ENCODE measurements around the gene NR5A2.

- TF ChIP-seq, protein P1, sequence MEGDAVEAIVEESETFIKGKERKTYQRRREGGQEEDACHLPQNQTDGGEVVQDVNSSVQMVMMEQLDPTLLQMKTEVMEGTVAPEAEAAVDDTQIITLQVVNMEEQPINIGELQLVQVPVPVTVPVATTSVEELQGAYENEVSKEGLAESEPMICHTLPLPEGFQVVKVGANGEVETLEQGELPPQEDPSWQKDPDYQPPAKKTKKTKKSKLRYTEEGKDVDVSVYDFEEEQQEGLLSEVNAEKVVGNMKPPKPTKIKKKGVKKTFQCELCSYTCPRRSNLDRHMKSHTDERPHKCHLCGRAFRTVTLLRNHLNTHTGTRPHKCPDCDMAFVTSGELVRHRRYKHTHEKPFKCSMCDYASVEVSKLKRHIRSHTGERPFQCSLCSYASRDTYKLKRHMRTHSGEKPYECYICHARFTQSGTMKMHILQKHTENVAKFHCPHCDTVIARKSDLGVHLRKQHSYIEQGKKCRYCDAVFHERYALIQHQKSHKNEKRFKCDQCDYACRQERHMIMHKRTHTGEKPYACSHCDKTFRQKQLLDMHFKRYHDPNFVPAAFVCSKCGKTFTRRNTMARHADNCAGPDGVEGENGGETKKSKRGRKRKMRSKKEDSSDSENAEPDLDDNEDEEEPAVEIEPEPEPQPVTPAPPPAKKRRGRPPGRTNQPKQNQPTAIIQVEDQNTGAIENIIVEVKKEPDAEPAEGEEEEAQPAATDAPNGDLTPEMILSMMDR (conservative IDR thresholded peaks at IDR 0.05 in 1 of 2, IDR thresholded peaks at IDR 0.05 in 1 of 2; ENCODE audit: low read depth in 1 of 2, low read length in 2 of 2), result no peak
- TF ChIP-seq EZH2 (IDR thresholded peaks at IDR 0.05; ENCODE audit: low read length, missing control alignments), result no peak
Measured at GRCh38 chr1:200075522-200075921, 48.0 kb downstream of the NR5A2 start.

Data from fibroblast of lung (primary cell).